HepG2 (cell line): Measurements from ENCODE around the gene PATZ1. TPM values are rescaled to one million over a fixed set of nuclear protein-coding genes. Genes with fewer than 3 reads are reported as not detected.

Experiments used
- ELF3 ChIP-seq: IDR thresholded peaks from 2 replicates; pipeline ENCODE4 v1.6.1; 2016; ENCODE audit warnings: missing genetic modification reagents, missing compliant biosample characterization
- ESRRA ChIP-seq: sonication (generic); formaldehyde crosslinking; IDR thresholded peaks from 2 replicates; pipeline ENCODE4 v1.5.1; 2020; ENCODE audit warnings: mild to moderate bottlenecking, low read depth, missing genetic modification reagents
- EZH2 ChIP-seq: conservative IDR thresholded peaks from 2 replicates; pipeline ENCODE4 v1.6.1; 2012; ENCODE audit warnings: mild to moderate bottlenecking, low read depth, low read length, moderate library complexity
- FOXK1 ChIP-seq: sonication (generic); formaldehyde crosslinking; IDR thresholded peaks from 2 replicates; pipeline ENCODE4 v1.4.0; 2020; ENCODE audit warnings: low read depth, missing genetic modification reagents, borderline replicate concordance
- GABPB1 ChIP-seq: IDR thresholded peaks from 2 replicates; pipeline ENCODE4 v1.6.1; 2016; ENCODE audit warnings: mild to moderate bottlenecking, missing genetic modification reagents, moderate library complexity, missing compliant biosample characterization
- HCFC1 ChIP-seq: fragments of 150-350 bp; IDR thresholded peaks from 2 replicates; pipeline ENCODE4 v1.6.1; 2014; ENCODE audit warnings: low read depth, low read length
- HMG20A ChIP-seq: IDR thresholded peaks from 2 replicates; pipeline ENCODE4 v1.6.1; 2016; ENCODE audit warnings: borderline replicate concordance
- HOXD1 ChIP-seq: sonication (generic); formaldehyde crosslinking; IDR thresholded peaks from 2 replicates; pipeline ENCODE4 v1.5.0; 2020; ENCODE audit warnings: missing genetic modification reagents
- MED13 ChIP-seq: sonication (generic); formaldehyde crosslinking; IDR thresholded peaks from 2 replicates; pipeline ENCODE4 v1.5.0; 2020; ENCODE audit warnings: missing genetic modification reagents
- MTF1 ChIP-seq: sonication (generic); formaldehyde crosslinking; IDR thresholded peaks from 2 replicates; pipeline ENCODE4 v1.5.0; 2020; ENCODE audit warnings: missing genetic modification reagents
- NCOR1 ChIP-seq: fragments of 200-600 bp; sonication (generic); IDR thresholded peaks from 2 replicates; pipeline ENCODE4 v1.7.0; 2017; ENCODE audit warnings: antibody characterized with exemption, low read length, borderline replicate concordance
- NFIC ChIP-seq: IDR thresholded peaks from 2 replicates; pipeline ENCODE4 v1.6.1; 2012; ENCODE audit warnings: mild to moderate bottlenecking, low read length, inconsistent platforms
- PHF20 ChIP-seq: sonication (generic); formaldehyde crosslinking; IDR thresholded peaks from 2 replicates; pipeline ENCODE4 v1.5.0; 2020; ENCODE audit warnings: mild to moderate bottlenecking, missing genetic modification reagents
- POLR2AphosphoS5 ChIP-seq: IDR thresholded peaks from 2 replicates; pipeline ENCODE4 v1.6.1; 2012; ENCODE audit warnings: low read depth, low read length
- PRMT3 ChIP-seq: sonication (generic); formaldehyde crosslinking; IDR thresholded peaks from 2 replicates; pipeline ENCODE4 v1.8.1; 2022; ENCODE audit warnings: low read depth, mild to moderate bottlenecking, moderate library complexity, missing genetic modification reagents, borderline replicate concordance
- RARA ChIP-seq: IDR thresholded peaks from 2 replicates; pipeline ENCODE4 v1.6.1; 2016; ENCODE audit warnings: missing genetic modification reagents, missing compliant biosample characterization
- SNAI1 ChIP-seq: sonication (generic); formaldehyde crosslinking; IDR thresholded peaks from 2 replicates; pipeline ENCODE4 v1.5.0; 2020; ENCODE audit warnings: mild to moderate bottlenecking, missing genetic modification reagents, borderline replicate concordance
- TCF7 ChIP-seq: sonication (generic); IDR thresholded peaks from 2 replicates; pipeline ENCODE4 v1.6.1; 2016; ENCODE audit warnings: antibody characterized with exemption, low read depth
- XRCC5 ChIP-seq: fragments of 200-400 bp; formaldehyde crosslinking; optimal IDR thresholded peaks from 2 replicates; pipeline ENCODE3; 2017; ENCODE audit warnings: mild to moderate bottlenecking, low read length
- ZNF552 ChIP-seq: sonication (generic); formaldehyde crosslinking; IDR thresholded peaks from 2 replicates; pipeline ENCODE4 v1.9.0; 2022; ENCODE audit warnings: missing genetic modification reagents, mild to moderate bottlenecking, borderline replicate concordance
- ZNF567 ChIP-seq: sonication (generic); formaldehyde crosslinking; IDR thresholded peaks from 2 replicates; pipeline ENCODE4 v1.8.1; 2023; ENCODE audit warnings: mild to moderate bottlenecking, missing genetic modification reagents, borderline replicate concordance
- ZNF589 ChIP-seq: sonication (generic); formaldehyde crosslinking; conservative IDR thresholded peaks from 2 replicates; pipeline ENCODE4 v1.8.0; 2022; ENCODE audit warnings: mild to moderate bottlenecking, moderate library complexity, missing genetic modification reagents
- ZNF761 ChIP-seq: sonication (generic); formaldehyde crosslinking; conservative IDR thresholded peaks from 2 replicates; pipeline ENCODE4 v1.4.0; 2020; ENCODE audit warnings: mild to moderate bottlenecking, missing genetic modification reagents
- ZNF766 ChIP-seq: sonication (generic); formaldehyde crosslinking; IDR thresholded peaks from 2 replicates; pipeline ENCODE4 v1.5.0; 2020; ENCODE audit warnings: missing genetic modification reagents, borderline replicate concordance
- ZNF780A ChIP-seq: sonication (generic); formaldehyde crosslinking; IDR thresholded peaks from 2 replicates; pipeline ENCODE4 v1.8.0; 2022; ENCODE audit warnings: mild to moderate bottlenecking, missing genetic modification reagents, moderate library complexity
- ZSCAN12 ChIP-seq: sonication (generic); formaldehyde crosslinking; IDR thresholded peaks from 2 replicates; pipeline ENCODE4 v1.9.0; 2021; ENCODE audit warnings: mild to moderate bottlenecking, missing genetic modification reagents
- ZSCAN25 ChIP-seq: sonication (generic); formaldehyde crosslinking; IDR thresholded peaks from 2 replicates; pipeline ENCODE4 v1.8.0; 2022; ENCODE audit warnings: mild to moderate bottlenecking, missing genetic modification reagents
- ZSCAN29 ChIP-seq: sonication (generic); formaldehyde crosslinking; conservative IDR thresholded peaks from 2 replicates; pipeline ENCODE4 v1.4.0; 2020; ENCODE audit warnings: mild to moderate bottlenecking, missing genetic modification reagents
- ZSCAN31 ChIP-seq: sonication (generic); formaldehyde crosslinking; IDR thresholded peaks from 2 replicates; pipeline ENCODE4 v1.5.0; 2020; ENCODE audit warnings: low read depth, mild to moderate bottlenecking, missing genetic modification reagents
- polyA plus RNA-seq, 8 experiments: library from polyadenylated mRNA; depleted of rRNA in 3 of 8; stranded (reverse) in 7 of 8; unstranded in 1 of 8; fragments of >200 nt; fragmentation: Illumina TruSeq in 4 of 8; extraction: Trizol in 4 of 8; gene quantifications; 2 replicates each; pipeline versions ENCODE4 v1.2.1 to v1.2.3, GENCODE V29; 2011 to 2016; ENCODE audit warnings: low read depth in 4 of 8, missing spikeins in 1 of 8, mixed read lengths in 1 of 8; ENCODE audit not compliant: insufficient read depth in 1 of 8
- total RNA-seq, 5 experiments: library from RNA; depleted of rRNA; stranded (reverse); fragments of >200 nt; fragmentation: Illumina TruSeq; extraction: Trizol; gene quantifications; 2 replicates each; pipeline ENCODE4 v1.2.3, GENCODE V29; 2016; ENCODE audit warnings: low read depth in 1 of 5
- TF ChIP-seq, protein P1 (sequence below): IDR thresholded peaks from 2 replicates; pipeline ENCODE4 v1.6.1; 2016
- TF ChIP-seq, protein P2 (sequence below): sonication (generic); formaldehyde crosslinking; IDR thresholded peaks from 2 replicates; pipeline ENCODE4 v1.5.0; 2020; ENCODE audit warnings: missing genetic modification reagents
- TF ChIP-seq, protein P3 (sequence below): sonication (generic); formaldehyde crosslinking; IDR thresholded peaks from 2 replicates; pipeline ENCODE4 v1.8.1; 2023; ENCODE audit warnings: missing genetic modification reagents, mild to moderate bottlenecking, borderline replicate concordance

PATZ1 gene
- total and polyA plus RNA-seq, 2 of the 13 experiments (the other 11 are each of a cell fraction or from before 2014, with no cell fraction given) = 24.9 to 30.5 TPM

DNA sequence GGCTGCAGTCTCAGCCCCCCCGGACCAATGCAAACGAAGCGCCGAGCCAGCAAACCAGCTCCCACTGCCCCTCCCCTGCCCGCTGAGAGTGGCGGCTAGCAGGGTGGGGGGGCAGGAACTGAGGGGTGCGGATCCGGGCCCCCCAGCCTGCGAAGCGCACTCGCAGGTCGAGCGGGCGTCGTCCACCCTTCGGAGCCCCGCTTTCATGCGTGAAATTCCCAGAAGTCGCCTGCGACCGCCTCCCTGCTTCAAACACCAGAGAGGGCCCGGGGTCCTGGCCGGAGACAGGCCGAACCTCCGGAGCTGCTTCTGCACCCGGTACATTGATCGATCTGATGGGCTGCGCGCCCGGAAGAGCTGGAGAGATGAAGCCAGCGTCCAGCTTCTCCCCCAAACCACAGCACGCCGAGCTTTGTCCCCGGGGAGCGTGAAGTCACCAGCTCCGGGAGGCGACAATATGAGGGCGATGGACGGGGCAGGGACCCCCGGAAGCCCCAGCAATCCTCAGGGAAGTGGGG, 646 bp upstream of the PATZ1 start (continued):
- 0 out of 2 replicates have a peak, but pooled peaks have one; percentile 21 for TF ChIP-seq ZSCAN31 (CRISPR knock-in tag)
- TF ChIP-seq, protein P1, sequence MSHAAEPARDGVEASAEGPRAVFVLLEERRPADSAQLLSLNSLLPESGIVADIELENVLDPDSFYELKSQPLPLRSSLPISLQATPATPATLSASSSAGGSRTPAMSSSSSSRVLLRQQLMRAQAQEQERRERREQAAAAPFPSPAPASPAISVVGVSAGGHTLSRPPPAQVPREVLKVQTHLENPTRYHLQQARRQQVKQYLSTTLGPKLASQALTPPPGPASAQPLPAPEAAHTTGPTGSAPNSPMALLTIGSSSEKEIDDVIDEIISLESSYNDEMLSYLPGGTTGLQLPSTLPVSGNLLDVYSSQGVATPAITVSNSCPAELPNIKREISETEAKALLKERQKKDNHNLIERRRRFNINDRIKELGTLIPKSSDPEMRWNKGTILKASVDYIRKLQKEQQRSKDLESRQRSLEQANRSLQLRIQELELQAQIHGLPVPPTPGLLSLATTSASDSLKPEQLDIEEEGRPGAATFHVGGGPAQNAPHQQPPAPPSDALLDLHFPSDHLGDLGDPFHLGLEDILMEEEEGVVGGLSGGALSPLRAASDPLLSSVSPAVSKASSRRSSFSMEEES (CRISPR knock-in tag) = no peak
- TF ChIP-seq ZNF780A (CRISPR knock-in tag) = no peak
- no peak for TF ChIP-seq PRMT3
- TF ChIP-seq ESRRA (CRISPR knock-in tag) = peak; percentile 37; the same call in 1 of the 2 replicates
- TF ChIP-seq FOXK1 (CRISPR knock-in tag) = no peak
- TF ChIP-seq ZNF589 (CRISPR knock-in tag) = no peak
- TF ChIP-seq ZNF567 (CRISPR knock-in tag) = no peak
- no peak for TF ChIP-seq TCF7
- TF ChIP-seq HOXD1 = peak; percentile 76; the same call in 1 of the 2 replicates
- TF ChIP-seq ZSCAN29 (CRISPR knock-in tag) = 0 out of 2 replicates have a peak, but pooled peaks have one; percentile 56
- TF ChIP-seq, protein P2, sequence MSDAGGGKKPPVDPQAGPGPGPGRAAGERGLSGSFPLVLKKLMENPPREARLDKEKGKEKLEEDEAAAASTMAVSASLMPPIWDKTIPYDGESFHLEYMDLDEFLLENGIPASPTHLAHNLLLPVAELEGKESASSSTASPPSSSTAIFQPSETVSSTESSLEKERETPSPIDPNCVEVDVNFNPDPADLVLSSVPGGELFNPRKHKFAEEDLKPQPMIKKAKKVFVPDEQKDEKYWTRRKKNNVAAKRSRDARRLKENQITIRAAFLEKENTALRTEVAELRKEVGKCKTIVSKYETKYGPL (CRISPR knock-in tag) = 0 out of 2 replicates have a peak, but pooled peaks have one; percentile 20
- no peak for TF ChIP-seq ZNF766 (CRISPR knock-in tag)
- TF ChIP-seq NCOR1 = peak; percentile 52; the same call in 1 of the 2 replicates
- no peak for TF ChIP-seq HMG20A (CRISPR knock-in tag)
- TF ChIP-seq, protein P3, sequence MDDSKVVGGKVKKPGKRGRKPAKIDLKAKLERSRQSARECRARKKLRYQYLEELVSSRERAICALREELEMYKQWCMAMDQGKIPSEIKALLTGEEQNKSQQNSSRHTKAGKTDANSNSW (CRISPR knock-in tag) = 0 out of 2 replicates have a peak, but pooled peaks have one; percentile 50
- TF ChIP-seq ZNF761 (CRISPR knock-in tag) = peak; percentile 70; the same call in 1 of the 2 replicates
- TF ChIP-seq HCFC1 = no peak
- TF ChIP-seq MED13 (CRISPR knock-in tag) = no peak
- TF ChIP-seq ELF3 = peak; percentile 43
- peak; percentile 55 for TF ChIP-seq GABPB1 (CRISPR knock-in tag)
- TF ChIP-seq ZNF552 = 0 out of 2 replicates have a peak, but pooled peaks have one; percentile 19
- no peak for TF ChIP-seq EZH2
- TF ChIP-seq MTF1 (CRISPR knock-in tag) = peak; percentile 95; the same call in 1 of the 2 replicates
- TF ChIP-seq XRCC5 = peak; percentile 49
- peak; percentile 66 for TF ChIP-seq PHF20 (CRISPR knock-in tag)
- TF ChIP-seq ZSCAN12 (CRISPR knock-in tag) = peak; percentile 18; the same call in 1 of the 2 replicates
- no peak for TF ChIP-seq NFIC
- 0 out of 2 replicates have a peak, but pooled peaks have one; percentile 36 for TF ChIP-seq RARA (CRISPR knock-in tag)
- TF ChIP-seq ZSCAN25 (CRISPR knock-in tag) = peak; percentile 35
- TF ChIP-seq POLR2AphosphoS5 = peak; percentile 28; the same call in 1 of the 2 replicates
- no peak for TF ChIP-seq SNAI1 (CRISPR knock-in tag)
